ENCODE measurements around the gene KCNK5. TPM values are rescaled to one million over a fixed set of nuclear protein-coding genes. Genes with fewer than 3 reads are reported as not detected.

Gene KCNK5
- total RNA-seq, 1 donor from 2014 or later, result 2.6 TPM

DNA sequence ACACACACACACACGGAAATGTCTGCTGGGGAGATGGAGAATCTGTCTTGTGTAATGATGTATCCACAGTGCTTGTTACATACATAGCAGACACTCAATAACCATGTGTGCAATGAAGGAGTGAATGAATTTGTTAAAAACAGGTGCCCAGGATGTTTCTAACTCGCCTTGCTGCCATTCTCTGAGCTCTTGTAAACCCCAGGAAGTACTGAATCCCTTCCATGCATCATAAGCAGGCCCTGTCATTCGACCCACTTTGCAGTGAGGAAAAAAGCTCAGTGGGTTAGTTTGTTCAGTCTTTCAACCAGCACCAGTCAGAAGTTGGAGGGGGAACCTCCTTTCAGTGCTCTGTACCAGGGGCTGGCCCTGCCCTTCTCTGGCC lies 1.4 kb upstream of the KCNK5 start:
- TF ChIP-seq, protein P1, sequence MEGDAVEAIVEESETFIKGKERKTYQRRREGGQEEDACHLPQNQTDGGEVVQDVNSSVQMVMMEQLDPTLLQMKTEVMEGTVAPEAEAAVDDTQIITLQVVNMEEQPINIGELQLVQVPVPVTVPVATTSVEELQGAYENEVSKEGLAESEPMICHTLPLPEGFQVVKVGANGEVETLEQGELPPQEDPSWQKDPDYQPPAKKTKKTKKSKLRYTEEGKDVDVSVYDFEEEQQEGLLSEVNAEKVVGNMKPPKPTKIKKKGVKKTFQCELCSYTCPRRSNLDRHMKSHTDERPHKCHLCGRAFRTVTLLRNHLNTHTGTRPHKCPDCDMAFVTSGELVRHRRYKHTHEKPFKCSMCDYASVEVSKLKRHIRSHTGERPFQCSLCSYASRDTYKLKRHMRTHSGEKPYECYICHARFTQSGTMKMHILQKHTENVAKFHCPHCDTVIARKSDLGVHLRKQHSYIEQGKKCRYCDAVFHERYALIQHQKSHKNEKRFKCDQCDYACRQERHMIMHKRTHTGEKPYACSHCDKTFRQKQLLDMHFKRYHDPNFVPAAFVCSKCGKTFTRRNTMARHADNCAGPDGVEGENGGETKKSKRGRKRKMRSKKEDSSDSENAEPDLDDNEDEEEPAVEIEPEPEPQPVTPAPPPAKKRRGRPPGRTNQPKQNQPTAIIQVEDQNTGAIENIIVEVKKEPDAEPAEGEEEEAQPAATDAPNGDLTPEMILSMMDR (IDR thresholded peaks at IDR 0.05), result no peak
- no peaks in the 10 kb centered on the region for H3K27me3 ChIP-seq
- H3K4me3 ChIP-seq, result no peak overlapping the region
- no peaks in the 10 kb centered on the region for H3K36me3 ChIP-seq
- H3K27ac ChIP-seq, result no peak overlapping the region
- intact Hi-C loops (cut with DNase I), result no loop called here
- peaks cover 6 to 8% of the 10 kb centered on the region in 2 donors for H3K4me1 ChIP-seq
- DNase-seq (ENCODE audit: low spot score in 2 of 2), result no peak
- no peaks in the 10 kb centered on the region for H3K9me3 ChIP-seq

DNA sequence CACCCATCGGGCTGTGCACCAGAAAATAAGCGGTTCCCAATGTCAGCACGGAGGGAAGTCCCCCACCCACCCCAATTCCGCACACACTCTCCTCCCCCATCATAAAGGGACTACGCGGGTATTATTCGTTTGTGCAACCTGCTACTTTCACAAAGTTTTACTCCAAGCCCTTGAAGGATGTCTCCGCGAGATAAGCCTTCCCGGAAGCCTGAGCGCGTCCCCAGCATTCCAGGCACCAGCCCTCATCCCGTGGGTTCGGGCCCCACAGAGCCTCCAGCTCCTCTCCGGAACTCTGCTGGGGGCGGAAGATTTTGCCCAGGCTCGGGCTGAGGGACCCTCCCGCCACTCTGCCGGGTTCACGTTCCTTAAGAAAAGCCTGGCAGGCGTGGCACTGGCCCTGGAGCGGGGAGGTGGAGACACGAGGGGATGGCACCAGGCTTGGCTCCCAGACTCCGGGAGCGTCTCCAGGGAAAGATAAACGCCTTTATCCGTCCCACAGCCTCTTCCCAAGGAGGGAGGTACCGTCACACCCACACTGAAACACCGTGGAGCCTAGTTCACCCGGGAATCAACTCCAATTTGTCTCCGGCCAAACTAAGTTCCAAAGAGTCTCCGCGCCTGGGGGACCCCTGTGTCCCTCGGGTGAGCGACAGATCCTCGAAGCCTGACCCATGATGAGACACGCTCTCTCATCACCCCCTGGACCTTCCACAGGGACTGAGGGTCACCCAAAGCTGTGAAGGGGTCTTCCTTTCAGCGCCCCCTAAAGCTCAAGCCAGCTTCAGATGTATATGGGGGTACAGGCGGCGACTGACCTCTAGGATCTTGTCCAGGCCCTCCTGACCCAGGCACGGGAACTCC lies 934 bp downstream of the KCNK5 start:
- intact Hi-C loops (cut with DNase I), result loop anchor here (5.0 kb wide), 1 partner anchor 111 kb away; the partner anchor contains the start of gene SAYSD1

DNA sequence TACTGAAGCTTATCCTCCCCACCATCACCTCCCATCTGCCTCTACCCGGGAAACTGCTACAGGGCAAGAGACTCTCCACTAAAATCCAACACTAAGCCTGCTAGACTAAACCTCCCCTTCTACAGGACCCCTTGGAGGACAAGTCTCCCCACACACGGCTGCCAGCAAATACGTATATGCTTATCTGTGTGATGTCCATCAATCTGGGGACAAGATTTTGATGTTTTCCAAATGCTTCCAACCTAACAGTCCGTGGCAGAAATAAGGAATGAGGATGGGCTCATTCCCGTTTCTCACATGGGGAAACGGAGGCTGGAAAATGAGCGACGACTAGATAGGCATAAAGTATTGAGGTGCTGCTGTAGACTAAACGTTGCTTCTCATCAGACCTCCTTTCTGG lies 1.8 kb downstream of the KCNK5 start:
- no peak for DNase-seq (ENCODE audit: low spot score in 2 of 2)
- no peak overlapping the region for H3K27ac ChIP-seq

More for the DNA sequence above, 934 bp downstream of the KCNK5 start:
- peaks cover 6 to 8% of the 10 kb centered on the region in 2 donors for H3K4me1 ChIP-seq
- no peaks in the 10 kb centered on the region for H3K9me3 ChIP-seq
- TF ChIP-seq, protein P1 (IDR thresholded peaks at IDR 0.05), result no peak
- H3K36me3 ChIP-seq, result no peaks in the 10 kb centered on the region
- DNase-seq (ENCODE audit: low spot score in 2 of 2), result no peak
- H3K27me3 ChIP-seq, result no peaks in the 10 kb centered on the region
- no peak overlapping the region for H3K27ac ChIP-seq
- peak overlapping the region; percentile 45 to 69 for H3K4me3 ChIP-seq

DNA sequence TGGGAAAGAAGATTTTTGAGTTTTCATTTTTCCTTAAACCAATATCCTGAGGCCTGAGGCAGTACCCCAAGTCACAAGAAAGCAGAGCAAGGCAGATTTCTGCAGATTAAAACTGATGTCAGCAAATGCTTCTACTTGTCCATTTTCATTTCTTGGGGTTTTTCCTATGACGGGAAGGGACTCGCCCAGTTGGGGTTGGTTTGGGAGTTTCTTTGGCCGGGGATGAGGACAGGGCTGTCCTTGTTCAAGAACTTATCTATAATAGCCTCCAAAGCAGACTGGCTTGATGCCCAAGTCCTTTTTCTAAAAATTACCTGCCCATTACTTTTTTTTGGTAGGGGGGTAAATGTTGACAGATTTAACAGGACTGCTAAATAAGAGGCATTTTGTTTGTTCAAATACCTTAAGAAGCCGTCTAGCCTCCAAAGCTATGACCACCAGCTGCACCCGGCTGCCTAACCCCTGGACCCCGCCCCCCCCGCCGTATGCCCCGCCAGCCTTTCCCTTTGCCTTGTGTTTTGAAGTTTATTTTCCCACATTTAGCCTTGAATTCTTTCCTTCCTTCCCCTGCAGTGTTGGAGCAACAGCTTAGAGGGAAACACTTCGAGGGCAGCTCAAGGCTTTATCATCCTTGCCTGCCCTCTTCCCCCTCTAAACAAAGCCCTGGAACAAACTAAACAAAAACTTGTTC lies 2.5 kb downstream of the KCNK5 start:
- intact Hi-C loops (cut with DNase I), result loop anchor here (5.0 kb wide), 1 partner anchor 109 kb away; the partner anchor contains the start of gene SAYSD1
- Histone ChIP-seq H3K4me3 (no peak overlapping the region), H3K9me3 (no peaks in the 10 kb centered on the region), H3K36me3 (no peaks in the 10 kb centered on the region), H3K4me1 (peaks cover 6 to 8% of the 10 kb centered on the region in 2 donors), H3K27ac (no peak overlapping the region), H3K27me3 (no peaks in the 10 kb centered on the region)
- TF ChIP-seq, protein P1 (IDR thresholded peaks at IDR 0.05), result no peak
- no peak for DNase-seq (ENCODE audit: low spot score in 2 of 2)

More for the DNA sequence above, 1.8 kb downstream of the KCNK5 start:
- Histone ChIP-seq H3K4me3 (no peak overlapping the region), H3K9me3 (no peaks in the 10 kb centered on the region), H3K27me3 (no peaks in the 10 kb centered on the region), H3K4me1 (peaks cover 6 to 8% of the 10 kb centered on the region in 2 donors), H3K36me3 (no peaks in the 10 kb centered on the region)
- intact Hi-C loops (cut with DNase I), result loop anchor here (5.0 kb wide), 1 partner anchor 110 kb away; the partner anchor contains the start of gene SAYSD1
- TF ChIP-seq, protein P1 (IDR thresholded peaks at IDR 0.05), result no peak

DNA sequence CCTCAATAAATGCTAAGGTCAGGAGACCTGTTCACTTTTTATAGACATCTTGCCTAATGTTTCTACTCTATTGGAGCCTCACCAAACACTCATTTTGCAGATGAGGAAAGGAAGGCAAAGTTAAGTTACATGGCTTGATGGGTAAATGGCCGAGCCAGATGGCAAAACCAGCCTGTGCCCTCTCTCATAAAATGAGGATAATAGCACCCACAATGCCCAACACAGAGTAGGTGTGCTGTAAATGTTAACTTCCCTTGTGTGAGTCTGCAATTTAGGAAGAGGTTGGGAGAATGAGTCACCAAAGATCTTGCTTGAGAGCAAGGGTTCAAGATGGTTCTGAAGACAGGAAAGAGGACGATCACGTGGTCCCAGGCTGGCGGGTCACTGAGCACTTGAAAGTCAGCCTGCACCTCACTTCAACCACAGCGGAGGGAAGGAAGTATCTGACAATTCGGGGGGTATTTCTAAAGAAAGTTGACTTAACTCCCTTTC lies 3.3 kb downstream of the KCNK5 start:
- no peaks in the 10 kb centered on the region for H3K9me3 ChIP-seq
- TF ChIP-seq, protein P1 (IDR thresholded peaks at IDR 0.05), result no peak
- no peak overlapping the region for H3K27ac ChIP-seq
- peaks cover 6 to 8% of the 10 kb centered on the region in 2 donors for H3K4me1 ChIP-seq
- H3K27me3 ChIP-seq, result no peaks in the 10 kb centered on the region
- no peak for DNase-seq (ENCODE audit: low spot score in 2 of 2)
- no peak overlapping the region for H3K4me3 ChIP-seq
- intact Hi-C loops (cut with DNase I), result loop anchor here (5.0 kb wide), 1 partner anchor 109 kb away; the partner anchor contains the start of gene SAYSD1
- H3K36me3 ChIP-seq, result no peaks in the 10 kb centered on the region
